Epidermal melanocyte (primary cell): ENCODE data around the gene TRAF2.
A peak's percentile ranks its signal among the peaks of the same experiment; 100 is the strongest.
"Not testable (repeated sequence)": the region's sequence is repeated elsewhere in the genome, so short reads cannot be mapped to it uniquely, and the experiment has no call there.

Experiments used
- DNase-seq: peaks from one replicate; pipeline ENCODE4 v3.0.0; 2011; ENCODE audit warnings: low spot score; ENCODE audit not compliant: insufficient read length

The TRAF2 gene

GRCh38 chr9:136885950-136886578, at the start of gene TRAF2:
Gene TRAF2 (plus strand): TSS chr9:136886516. CDS start chr9:136898741, 12,225 bp downstream.
- DNase-seq, result peak; percentile 100

GRCh38 chr9:136837146-136837855, 49.0 kb upstream of the TRAF2 start:
- DNase-seq, result no peak

DNA sequence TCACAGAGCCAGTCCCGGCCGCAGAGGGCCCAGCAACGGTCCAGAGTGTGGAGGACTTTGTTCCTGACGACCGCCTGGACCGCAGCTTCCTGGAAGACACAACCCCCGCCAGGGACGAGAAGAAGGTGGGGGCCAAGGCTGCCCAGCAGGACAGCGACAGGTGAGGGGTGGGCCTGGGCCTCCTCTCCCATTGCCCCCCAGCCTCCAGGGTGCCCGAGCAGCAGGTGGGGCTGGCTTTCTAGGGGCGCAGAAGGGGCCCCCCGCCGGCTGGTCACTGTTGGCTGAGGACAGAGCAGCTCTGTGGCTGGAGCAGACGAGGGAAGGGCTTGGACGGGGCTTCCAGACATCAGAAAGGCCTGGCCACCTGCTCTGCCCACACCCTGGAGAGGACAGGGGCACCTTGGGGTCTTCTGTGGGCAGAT, 48.4 kb upstream of the TRAF2 start:
- not testable (repeated sequence) for DNase-seq

- no peak for DNase-seq
Observed at GRCh38 chr9:136838314-136839228, 47.7 kb upstream of the TRAF2 start.

DNA sequence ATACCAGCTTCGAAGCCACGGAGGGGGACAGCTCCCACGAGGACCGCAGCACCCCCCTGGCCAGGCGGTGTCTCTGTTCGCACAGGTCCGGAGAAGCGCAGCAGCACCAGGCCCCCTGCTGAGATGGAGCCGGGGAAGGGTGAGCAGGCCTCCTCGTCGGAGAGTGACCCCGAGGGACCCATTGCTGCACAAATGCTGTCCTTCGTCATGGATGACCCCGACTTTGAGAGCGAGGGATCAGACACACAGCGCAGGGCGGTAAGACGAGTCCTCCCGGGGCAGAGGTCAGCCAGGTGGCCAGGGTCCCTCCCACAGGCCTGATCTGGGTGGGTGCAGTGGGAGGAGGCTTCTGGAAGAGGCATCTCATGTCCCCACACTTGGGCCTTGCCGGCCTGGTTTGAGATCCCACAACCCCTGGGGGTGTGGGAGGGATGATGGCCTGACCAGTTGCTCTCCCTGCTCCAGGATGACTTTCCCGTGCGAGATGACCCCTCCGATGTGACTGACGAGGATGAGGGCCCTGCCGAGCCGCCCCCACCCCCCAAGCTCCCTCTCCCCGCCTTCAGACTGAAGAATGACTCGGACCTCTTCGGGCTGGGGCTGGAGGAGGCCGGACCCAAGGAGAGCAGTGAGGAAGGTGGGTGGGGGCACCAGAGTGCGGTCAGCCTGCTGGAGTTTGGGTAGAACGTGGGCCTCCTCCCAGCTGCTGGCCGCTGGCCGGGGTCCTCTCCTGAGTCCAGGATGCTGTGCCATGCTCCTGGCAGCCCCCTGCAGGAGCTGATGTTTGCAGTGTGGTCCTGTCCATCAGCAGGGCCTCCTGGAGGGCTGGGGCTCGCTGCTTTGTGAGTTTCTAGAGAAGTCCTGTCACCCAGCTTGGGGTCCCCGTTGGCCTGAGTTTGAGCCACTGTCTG, 46.8 kb upstream of the TRAF2 start:
- no peak for DNase-seq

DNA sequence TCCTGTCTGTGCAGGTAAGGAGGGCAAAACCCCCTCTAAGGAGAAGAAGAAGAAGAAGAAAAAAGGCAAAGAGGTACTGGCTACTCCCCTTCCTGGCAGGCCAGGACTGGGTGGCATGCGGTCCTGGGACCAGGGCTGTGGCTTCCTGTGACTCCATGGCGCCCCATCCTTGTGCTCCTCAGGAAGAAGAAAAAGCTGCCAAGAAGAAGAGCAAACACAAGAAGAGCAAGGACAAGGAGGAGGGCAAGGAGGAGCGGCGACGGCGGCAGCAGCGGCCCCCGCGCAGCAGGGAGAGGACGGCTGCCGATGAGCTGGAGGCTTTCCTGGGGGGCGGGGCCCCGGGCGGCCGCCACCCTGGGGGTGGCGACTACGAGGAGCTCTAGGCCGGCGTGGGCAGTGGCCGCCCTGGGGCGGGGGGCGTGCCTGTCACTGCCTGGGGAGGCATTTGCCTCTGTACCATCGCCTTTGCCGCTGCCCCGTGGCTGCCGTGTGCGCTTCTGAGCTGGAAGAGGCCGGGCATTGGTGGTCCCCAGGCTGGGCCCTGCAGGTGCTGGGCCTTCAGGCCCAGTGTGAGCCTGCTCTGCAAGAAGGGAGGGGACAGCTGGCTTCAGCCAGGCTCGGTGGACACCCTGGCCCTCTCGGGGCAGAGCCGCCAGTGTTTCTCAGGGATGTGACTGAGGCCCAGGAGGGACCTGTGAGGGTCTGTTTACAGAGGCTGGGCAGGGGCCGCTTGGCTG, 46.0 kb upstream of the TRAF2 start:
- no peak for DNase-seq

GRCh38 chr9:136840877-136841645, 45.3 kb upstream of the TRAF2 start:
- DNase-seq, result no peak

DNA sequence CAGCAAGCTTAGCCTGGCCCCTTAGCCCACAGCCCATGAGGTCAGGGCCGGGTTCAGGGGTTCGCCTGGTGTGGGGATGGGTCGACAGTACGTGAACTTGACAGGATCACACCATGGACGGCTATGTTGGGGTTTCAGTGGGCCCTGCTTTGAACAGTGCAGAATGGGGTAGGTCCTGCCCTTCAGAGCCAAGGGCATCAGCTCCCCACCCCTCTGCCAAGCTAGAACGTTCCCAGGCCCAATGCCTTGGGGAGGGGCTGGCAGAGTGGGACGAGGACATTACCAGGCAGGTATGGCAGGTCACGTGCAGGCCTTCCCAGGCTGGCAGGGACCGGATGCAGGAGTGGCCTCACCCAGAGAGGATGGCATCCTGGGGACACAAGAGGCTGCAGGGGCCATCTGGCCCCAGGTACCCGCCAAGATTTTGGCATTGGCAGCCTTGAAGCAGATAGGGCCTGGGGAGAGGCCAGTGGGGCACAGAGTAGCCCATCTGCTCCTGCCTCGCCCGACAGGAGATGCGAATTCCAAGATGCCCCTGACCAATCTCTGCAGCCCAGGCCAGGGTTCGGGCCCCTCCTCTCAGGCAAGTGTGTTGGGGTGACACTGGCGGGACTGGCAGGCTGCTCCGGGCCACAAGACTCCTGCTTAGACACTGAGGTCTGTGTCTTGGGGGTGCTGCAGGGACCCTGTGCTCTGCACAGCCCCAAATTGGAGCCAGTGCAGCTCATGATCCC, 44.5 kb upstream of the TRAF2 start:
- DNase-seq, result not testable (repeated sequence)

DNA sequence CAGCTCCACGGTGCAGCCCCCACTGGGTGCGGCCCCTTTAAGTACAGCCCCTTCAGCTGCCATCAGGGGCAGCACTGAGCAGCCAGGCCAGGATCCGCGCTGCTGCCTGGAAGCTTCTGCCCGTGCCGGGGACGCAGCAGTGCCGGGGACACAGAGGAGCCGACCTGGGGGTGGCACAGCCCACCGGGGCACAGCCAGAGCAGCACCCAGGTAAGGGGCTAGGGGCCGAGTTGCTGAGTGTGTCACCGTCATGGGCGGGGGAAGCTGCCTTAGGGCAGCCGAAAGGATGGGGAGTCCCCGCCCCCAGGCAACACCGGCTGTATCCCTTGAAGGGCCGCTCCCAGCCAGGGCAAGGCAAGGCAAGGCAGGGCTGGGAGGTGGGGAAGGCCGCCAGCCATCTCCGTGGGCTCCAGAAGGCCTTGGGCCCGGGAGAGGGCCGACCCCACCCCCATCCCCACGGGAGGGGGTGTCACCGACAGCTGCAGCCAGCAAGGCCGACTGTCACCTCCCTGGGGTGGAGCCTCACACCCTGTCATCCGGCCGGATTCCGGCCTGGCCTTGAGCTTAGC, 43.9 kb upstream of the TRAF2 start, which contains the start of gene AJM1:
TSS of gene AJM1 (plus strand) at position 99 of the 569 bp plus-strand sequence. CDS start 1,937 bp downstream, outside the sequence.
- peak; percentile 90 for DNase-seq

DNA sequence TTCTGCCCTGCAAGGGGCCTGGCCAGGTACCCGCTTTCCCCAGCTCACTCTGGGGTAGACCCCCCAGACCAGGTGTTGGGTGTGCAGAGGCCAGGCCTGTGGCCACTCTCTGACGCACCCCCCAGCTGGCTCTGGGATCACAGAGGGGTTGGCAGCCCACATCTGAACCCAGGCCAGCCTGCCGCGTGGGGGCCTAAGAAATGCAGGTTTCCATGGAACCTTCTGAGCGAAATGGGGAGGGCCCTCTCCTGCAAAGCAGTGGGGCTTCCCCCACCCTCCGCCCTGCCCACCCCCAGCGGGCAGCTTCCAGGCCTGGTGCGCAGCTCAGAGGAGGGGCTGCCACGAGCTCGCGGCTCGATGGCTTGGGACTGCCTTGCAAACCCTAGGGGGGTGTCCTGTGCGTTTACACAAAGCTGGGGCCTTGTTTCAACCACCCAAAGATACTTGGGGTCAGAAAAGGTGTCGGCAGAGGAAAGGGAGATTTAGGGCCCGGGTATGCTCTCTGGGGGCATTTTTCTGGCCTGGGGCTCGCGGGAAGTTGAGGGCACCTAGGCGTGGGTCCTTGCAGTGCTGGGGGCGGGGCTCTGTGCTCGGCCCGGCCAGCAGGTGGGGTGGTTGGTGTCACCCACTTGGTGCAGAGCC, 43.0 kb upstream of the TRAF2 start:
- DNase-seq, result not testable (repeated sequence)

- DNase-seq, result not testable (repeated sequence)
Observed at GRCh38 chr9:136843801-136844740, 42.2 kb upstream of the TRAF2 start.

- no peak for DNase-seq
Observed at GRCh38 chr9:136844761-136845464, 41.4 kb upstream of the TRAF2 start.

DNA sequence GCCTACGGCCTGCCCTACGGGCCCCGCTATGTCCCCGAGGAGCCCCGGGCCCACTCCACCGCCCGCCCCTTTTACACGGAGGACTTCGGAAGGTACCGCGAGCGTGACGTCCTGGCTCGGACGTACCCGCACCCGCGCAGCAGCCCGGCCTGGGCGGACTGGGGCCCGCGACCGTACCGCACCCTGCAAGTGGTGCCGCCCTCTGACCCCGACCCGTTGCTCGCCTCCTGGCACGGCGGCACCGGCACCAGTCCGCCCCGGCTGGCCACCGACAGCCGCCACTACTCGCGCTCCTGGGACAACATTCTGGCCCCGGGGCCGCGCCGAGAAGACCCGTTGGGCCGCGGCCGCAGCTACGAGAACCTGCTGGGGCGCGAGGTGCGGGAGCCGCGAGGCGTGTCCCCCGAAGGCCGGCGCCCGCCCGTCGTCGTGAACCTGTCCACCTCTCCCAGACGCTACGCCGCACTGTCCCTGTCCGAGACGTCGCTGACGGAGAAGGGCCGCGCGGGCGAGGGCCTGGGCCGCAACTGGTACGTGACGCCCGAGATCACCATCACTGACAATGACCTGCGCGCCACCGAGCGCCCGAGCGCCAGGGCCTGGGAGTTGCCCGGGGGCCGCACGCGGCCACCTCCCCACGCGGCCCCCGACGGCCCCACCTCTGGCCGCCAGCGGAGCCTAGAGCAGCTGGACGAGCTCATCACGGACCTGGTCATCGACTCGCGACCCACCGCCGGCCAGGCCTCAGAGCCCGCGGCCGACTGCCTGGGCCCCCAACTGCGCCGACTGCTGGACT, 40.7 kb upstream of the TRAF2 start:
- no peak for DNase-seq

- no peak for DNase-seq
Observed at GRCh38 chr9:136846376-136847087, 39.8 kb upstream of the TRAF2 start.
